Measurements from ENCODE around the gene OGFR. TPM values are rescaled to one million over a fixed set of nuclear protein-coding genes. Genes with fewer than 3 reads are reported as not detected.

OGFR gene
- total RNA-seq, 1 donor from 2014 or later: 43.7 TPM

GRCh38 chr20:62784497-62784896, 20.1 kb upstream of the OGFR start:
- no peak for TF ChIP-seq POLR2AphosphoS5 (IDR thresholded peaks at IDR 0.05; ENCODE audit: insufficient read depth in 1 of 2, low read depth in 1 of 2)
- TF ChIP-seq, protein P1, sequence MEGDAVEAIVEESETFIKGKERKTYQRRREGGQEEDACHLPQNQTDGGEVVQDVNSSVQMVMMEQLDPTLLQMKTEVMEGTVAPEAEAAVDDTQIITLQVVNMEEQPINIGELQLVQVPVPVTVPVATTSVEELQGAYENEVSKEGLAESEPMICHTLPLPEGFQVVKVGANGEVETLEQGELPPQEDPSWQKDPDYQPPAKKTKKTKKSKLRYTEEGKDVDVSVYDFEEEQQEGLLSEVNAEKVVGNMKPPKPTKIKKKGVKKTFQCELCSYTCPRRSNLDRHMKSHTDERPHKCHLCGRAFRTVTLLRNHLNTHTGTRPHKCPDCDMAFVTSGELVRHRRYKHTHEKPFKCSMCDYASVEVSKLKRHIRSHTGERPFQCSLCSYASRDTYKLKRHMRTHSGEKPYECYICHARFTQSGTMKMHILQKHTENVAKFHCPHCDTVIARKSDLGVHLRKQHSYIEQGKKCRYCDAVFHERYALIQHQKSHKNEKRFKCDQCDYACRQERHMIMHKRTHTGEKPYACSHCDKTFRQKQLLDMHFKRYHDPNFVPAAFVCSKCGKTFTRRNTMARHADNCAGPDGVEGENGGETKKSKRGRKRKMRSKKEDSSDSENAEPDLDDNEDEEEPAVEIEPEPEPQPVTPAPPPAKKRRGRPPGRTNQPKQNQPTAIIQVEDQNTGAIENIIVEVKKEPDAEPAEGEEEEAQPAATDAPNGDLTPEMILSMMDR (IDR thresholded peaks at IDR 0.05): no peak
- TF ChIP-seq POLR2A (IDR thresholded peaks at IDR 0.05): no peak
- intact Hi-C loops (cut with DNase I): no loop called here
- no peaks in the 10 kb centered on the region for H3K4me1 ChIP-seq
- H3K9me3 ChIP-seq: no peaks in the 10 kb centered on the region
- no peak overlapping the region for H3K4me3 ChIP-seq
- H3K36me3 ChIP-seq: no peaks in the 10 kb centered on the region
- no peaks in the 10 kb centered on the region for H3K27me3 ChIP-seq
- no peak for DNase-seq (ENCODE audit: extremely low spot score in 2 of 2)
- H3K27ac ChIP-seq: no peak overlapping the region

DNA sequence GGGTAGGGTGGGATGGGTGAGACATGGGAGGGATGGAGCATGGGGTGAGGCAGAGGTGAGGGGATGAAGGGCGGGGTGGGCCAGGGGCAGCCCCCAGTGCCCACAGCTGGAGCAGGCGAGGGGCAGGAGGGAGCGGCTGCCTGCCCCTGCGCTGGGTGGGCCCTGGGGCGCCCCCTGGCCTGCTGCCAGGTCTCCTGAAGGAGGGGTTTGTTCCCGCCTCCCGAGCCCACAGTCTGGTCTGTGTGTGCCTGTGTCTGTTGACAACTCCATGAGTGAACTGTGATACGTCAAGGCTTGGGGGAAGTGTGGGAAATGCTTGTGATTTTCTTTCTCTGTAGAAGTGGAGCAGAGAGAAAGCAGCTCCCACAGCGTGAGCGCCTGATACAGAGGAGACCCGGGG, 19.2 kb upstream of the OGFR start:
- TF ChIP-seq, protein P1 (IDR thresholded peaks at IDR 0.05): no peak
- TF ChIP-seq POLR2AphosphoS5 (IDR thresholded peaks at IDR 0.05; ENCODE audit: insufficient read depth in 1 of 2, low read depth in 1 of 2) (no peak), POLR2A (IDR thresholded peaks at IDR 0.05) (no peak)
- H3K27ac ChIP-seq: no peak overlapping the region
- H3K36me3 ChIP-seq: no peaks in the 10 kb centered on the region
- no peak overlapping the region for H3K4me3 ChIP-seq
- no peaks in the 10 kb centered on the region for H3K4me1 ChIP-seq
- DNase-seq (ENCODE audit: extremely low spot score in 2 of 2): no peak
- H3K27me3 ChIP-seq: no peaks in the 10 kb centered on the region
- no peaks in the 10 kb centered on the region for H3K9me3 ChIP-seq
- intact Hi-C loops (cut with DNase I): no loop called here

GRCh38 chr20:62786157-62786556, 18.5 kb upstream of the OGFR start:
- H3K4me1 ChIP-seq: peaks cover 1% of the 10 kb centered on the region
- no peaks in the 10 kb centered on the region for H3K36me3 ChIP-seq
- intact Hi-C loops (cut with DNase I): no loop called here
- H3K9me3 ChIP-seq: no peaks in the 10 kb centered on the region
- TF ChIP-seq, protein P1 (IDR thresholded peaks at IDR 0.05): no peak
- TF ChIP-seq POLR2A (IDR thresholded peaks at IDR 0.05): no peak
- no peak for TF ChIP-seq POLR2AphosphoS5 (IDR thresholded peaks at IDR 0.05; ENCODE audit: insufficient read depth in 1 of 2, low read depth in 1 of 2)
- no peak for DNase-seq (ENCODE audit: extremely low spot score in 2 of 2)
- no peak overlapping the region for H3K27ac ChIP-seq
- H3K4me3 ChIP-seq: no peak overlapping the region
- H3K27me3 ChIP-seq: no peaks in the 10 kb centered on the region

DNA sequence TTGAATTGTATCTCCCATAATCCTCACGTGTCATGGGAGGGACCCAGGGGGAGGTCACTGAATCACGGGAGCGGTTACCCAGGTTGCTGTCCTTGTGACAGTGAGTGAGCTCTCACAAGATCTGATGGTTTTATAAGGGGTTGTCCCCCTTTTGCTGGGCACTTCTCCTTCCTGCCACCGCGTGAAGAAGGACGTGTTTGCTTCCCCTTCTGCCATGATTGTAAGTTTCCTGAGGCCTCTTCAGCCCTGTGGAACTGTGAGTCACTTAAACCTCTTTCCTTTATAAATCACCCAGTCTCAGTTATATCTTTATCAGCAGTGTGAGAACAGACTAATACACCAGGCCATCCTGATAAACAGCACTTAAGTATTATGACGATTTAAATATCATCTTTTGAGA, 17.3 kb upstream of the OGFR start:
- H3K9me3 ChIP-seq: no peaks in the 10 kb centered on the region
- DNase-seq (ENCODE audit: extremely low spot score in 2 of 2): no peak

DNA sequence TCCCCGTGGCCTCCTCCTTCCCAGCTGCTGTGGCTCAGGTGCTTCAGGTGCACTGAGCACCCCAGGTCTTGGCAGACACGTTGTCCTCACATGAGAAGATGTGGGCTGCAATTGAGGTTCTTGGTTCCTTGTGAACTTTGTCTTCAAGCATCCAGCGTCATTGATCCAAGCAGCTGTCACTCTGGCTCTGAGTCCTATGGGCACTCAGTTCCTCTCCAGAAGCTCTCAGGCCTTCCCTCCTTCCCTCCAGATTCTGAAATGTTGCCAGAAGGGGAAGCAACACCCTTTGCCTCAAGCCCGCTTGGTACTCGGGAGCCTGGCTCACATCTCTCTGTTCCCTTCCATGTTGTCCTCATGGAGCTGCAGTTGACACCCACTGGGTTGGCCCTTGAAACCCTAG, 16.8 kb upstream of the OGFR start:
- no peak for TF ChIP-seq POLR2AphosphoS5 (IDR thresholded peaks at IDR 0.05; ENCODE audit: insufficient read depth in 1 of 2, low read depth in 1 of 2)
- TF ChIP-seq, protein P1 (IDR thresholded peaks at IDR 0.05): no peak
- TF ChIP-seq POLR2A (IDR thresholded peaks at IDR 0.05): no peak
- peaks cover 8% of the 10 kb centered on the region for H3K4me1 ChIP-seq
- H3K36me3 ChIP-seq: no peaks in the 10 kb centered on the region
- H3K4me3 ChIP-seq: no peak overlapping the region
- H3K9me3 ChIP-seq: no peaks in the 10 kb centered on the region
- DNase-seq (ENCODE audit: extremely low spot score in 2 of 2): no peak
- H3K27ac ChIP-seq: no peak overlapping the region
- intact Hi-C loops (cut with DNase I): no loop called here
- no peaks in the 10 kb centered on the region for H3K27me3 ChIP-seq

More for the DNA sequence above, 17.3 kb upstream of the OGFR start:
- intact Hi-C loops (cut with DNase I): no loop called here
- Histone ChIP-seq H3K27ac (no peak overlapping the region), H3K36me3 (no peaks in the 10 kb centered on the region), H3K4me3 (no peak overlapping the region), H3K27me3 (no peaks in the 10 kb centered on the region), H3K4me1 (peaks cover 8% of the 10 kb centered on the region)
- no peak for TF ChIP-seq POLR2A (IDR thresholded peaks at IDR 0.05)
- TF ChIP-seq POLR2AphosphoS5 (IDR thresholded peaks at IDR 0.05; ENCODE audit: insufficient read depth in 1 of 2, low read depth in 1 of 2): no peak
- TF ChIP-seq, protein P1 (IDR thresholded peaks at IDR 0.05): no peak

All from vagina (tissue), 2 donors.